OCI-M2 (cell line): ENCODE data around the gene RNF183.

Experiments
- DNase-seq: peaks from one replicate; lab custom pipeline; 2025; ENCODE audit not compliant: unreplicated experiment; lab: John Stamatoyannopoulos, UW

The RNF183 gene, protein sequence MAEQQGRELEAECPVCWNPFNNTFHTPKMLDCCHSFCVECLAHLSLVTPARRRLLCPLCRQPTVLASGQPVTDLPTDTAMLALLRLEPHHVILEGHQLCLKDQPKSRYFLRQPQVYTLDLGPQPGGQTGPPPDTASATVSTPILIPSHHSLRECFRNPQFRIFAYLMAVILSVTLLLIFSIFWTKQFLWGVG

GRCh38 chr9:113302792-113303418 lies at the start of gene RNF183:
Gene RNF183 (minus strand): TSS chr9:113303376. CDS start chr9:113298184, 5,192 bp downstream.
- no peak for DNase-seq

GRCh38 chr9:113352411-113352810 lies 49.2 kb upstream of the RNF183 start:
- DNase-seq, result no peak

GRCh38 chr9:113352006-113352405 lies 48.8 kb upstream of the RNF183 start:
- no peak for DNase-seq

GRCh38 chr9:113350937-113351336 lies 47.8 kb upstream of the RNF183 start:
- DNase-seq, result no peak

DNA sequence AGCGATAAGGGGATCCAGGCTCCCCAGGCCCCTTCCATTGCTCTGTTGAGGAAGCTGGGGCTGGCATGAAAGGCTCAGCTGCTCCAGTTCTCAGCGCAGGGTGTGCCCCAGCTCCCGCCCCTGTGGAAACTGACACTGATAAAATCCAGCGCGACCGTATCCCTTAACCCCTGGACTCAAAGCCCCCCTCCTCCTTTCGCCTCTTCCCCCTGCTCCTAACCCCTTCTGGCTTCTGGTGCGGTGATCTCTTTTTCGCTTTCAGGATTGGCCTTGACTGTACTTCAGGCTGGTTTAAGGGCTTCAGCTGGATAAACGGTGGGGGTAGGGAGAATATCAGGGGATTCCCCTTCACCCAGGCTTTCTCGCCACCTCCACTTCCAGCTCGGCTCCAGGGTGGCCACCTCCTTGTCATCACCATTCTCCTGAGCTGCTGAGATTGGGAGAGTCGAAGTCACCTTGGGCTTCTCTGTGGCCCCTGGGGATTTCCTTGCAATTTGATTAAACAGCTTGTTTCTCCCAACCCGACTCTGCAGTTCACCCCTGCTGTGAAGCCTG lies 47.0 kb upstream of the RNF183 start:
- no peak for DNase-seq

GRCh38 chr9:113349445-113350094 lies 46.4 kb upstream of the RNF183 start, which contains the start of gene BSPRY:
Gene BSPRY (plus strand): TSS chr9:113349541. CDS start chr9:113349580, 39 bp downstream.
- DNase-seq, result no peak

GRCh38 chr9:113349066-113349444 lies 45.9 kb upstream of the RNF183 start:
- DNase-seq, result no peak

DNA sequence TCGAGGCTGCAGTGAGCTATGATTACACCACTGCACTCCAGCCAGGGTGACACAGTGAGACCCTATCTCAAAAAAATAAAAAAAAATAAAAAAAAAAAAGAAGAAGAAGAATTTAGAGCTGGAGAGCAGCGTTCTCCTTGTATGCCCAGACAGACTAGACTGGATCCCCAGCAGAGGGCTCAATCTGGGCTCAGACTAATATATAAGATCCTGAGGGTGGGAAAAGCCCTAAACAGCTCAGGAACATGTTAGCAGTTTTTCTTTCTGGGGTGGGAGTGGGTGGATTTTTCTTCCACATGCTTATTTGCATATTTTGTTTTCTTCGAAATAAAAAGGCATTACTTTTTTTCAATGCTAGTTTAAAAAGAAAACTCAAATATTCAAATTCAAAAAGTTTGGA lies 45.3 kb upstream of the RNF183 start:
- no peak for DNase-seq

- no peak for DNase-seq
Observed at GRCh38 chr9:113345671-113346070, 42.5 kb upstream of the RNF183 start.

DNA sequence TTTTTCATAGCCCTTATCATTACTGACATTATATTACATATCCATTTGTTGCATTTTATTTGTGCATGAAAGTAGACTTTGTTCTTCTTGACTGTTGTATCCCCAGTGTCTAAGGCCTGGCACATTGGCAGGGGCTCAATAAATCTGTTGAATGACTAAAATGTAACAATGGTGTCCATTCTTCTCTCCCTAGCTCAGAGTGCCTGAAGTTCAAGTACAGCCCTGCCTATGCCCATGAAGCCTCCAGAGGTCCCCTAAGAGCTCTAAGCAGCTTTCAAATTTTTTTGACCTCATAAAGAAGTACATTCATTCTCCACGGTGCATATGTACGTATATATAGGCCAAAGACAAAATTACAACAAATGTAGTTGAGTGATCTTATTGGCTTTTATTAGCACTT lies 42.0 kb upstream of the RNF183 start:
- DNase-seq, result no peak

GRCh38 chr9:113343732-113344231 lies 40.6 kb upstream of the RNF183 start:
- DNase-seq, result no peak

GRCh38 chr9:113341712-113342410 lies 38.7 kb upstream of the RNF183 start:
- no peak for DNase-seq

DNA sequence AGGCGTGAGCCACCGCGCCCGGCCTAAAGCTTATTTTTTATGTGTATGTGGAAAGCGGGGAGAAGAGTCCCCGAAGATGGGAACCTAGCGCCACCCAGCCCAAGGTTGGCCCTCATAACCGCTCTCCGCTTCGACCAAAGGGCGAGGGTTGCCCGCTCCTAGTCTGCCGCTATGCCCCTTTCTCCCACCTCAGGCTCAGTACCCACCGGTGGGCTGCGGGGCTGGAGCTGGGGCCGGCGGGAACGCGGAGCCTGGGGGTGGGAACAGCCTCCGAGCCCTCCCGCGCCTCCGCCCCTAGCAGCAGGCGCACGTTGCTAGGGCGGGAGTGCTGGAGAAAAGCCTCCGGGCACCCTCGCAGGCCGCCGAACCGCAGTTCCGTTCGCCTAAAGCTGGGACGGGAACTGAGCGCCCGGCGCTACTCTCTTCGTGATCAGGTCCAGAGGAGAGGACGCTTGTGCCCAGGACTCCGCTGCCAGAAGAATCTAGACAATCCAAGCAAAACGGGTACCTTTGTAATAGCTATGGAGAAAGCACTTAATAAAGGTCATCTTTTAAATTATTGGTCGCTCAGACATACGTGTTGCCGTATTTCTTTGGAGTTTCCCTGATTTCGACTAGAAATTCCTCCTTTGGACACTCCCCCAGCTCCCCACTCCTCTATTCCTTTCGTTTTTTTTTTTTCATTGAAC lies 37.0 kb upstream of the RNF183 start, which contains the start of gene WDR31:
WDR31 (minus strand) TSS at position 265 of the 689 bp plus-strand sequence. CDS start 8,253 bp downstream, outside the sequence.
- DNase-seq, result peak; percentile 30

DNA sequence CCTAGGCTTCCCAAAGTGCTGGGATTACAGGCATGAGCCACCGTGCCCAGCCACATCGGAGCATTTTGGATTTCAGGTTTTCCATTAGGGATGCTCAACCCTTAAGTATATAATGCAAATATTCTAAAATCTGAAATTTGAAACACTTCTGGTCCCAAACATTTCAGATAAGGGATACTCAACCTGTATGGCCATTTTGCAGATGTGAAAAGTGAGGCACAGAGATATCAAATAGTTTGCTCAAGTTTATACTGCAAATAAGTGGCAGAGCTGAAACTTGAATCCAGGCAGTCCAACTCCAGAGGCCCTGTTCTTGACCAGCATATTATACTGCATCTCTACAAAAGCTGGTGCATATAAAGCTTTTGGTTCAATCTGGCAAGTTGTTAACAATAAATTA lies 34.5 kb upstream of the RNF183 start:
- no peak for DNase-seq

DNA sequence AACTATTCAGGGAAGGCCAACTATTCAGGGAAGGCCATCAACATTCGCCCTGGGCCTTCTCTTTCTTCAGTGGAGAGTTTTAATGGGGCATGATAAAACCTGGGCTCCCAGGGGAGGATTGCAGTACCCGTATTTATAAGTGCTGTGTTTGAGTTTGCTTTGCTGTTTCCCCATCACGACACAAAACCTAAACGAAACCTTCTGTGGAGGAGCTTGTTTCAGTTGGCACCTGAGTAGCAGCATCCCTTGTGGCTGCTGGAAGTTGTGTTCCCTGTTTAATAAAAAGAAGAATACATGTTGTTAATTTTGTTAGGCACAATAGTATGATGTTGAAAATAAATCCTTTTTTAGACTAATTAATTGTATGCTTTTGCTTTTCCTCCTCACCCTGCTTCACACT lies 28.6 kb upstream of the RNF183 start:
- no peak for DNase-seq

DNA sequence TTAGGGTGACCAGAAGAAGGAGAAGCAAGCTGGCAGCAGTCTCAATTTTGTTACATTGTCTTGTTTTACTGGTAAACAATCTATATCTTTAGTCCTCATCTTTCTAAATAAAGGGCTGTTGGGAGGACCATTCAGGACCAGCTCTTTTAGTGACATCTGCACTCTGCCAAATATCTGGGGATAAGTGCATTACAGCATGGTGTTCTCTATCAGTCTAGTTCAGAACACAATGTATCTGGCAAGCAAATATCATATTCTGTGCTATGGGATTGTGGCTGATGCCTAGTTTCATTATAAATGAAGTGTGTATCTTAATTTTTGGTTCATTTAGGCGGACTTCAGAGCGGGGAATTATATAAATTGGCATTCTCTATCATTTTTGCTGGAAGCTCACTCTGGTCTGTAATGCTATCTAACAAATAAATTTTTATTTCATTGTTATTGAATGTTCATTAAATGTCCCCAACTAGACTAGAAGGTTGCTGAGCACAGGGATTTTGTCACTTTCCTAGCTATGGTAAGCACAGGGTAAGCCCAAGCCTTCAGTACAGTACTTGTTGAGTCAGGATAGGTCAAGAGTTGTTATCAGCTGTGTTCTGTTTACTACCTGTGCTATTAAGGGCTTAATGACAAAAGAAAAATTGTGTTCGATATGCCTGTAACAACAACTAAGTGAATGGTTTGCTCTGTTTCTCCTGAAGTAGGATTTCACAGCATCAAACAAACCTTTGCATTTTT lies 25.0 kb upstream of the RNF183 start:
- DNase-seq, result no peak

DNA sequence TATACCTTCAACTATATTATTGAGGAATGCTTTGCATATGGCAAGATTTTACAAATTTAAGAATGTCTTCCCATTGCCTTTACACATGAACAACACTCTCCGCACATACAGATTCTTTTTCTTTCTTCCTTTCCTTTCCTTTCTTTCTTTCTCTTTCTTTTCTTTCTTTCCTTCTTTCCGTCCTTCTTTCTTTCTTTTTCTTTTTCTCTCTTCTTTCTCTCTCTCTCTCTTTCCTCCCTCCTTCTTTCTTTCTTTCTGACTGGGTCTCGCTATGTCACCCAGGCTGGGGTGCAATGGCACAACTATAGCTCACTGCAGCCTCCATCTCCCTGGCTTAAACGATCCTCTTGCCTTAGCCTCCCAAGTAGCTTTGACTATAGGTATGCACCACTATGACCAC lies 23.1 kb upstream of the RNF183 start:
- no peak for DNase-seq

- DNase-seq, result no peak
Observed at GRCh38 chr9:113322671-113323070, 19.5 kb upstream of the RNF183 start.

DNA sequence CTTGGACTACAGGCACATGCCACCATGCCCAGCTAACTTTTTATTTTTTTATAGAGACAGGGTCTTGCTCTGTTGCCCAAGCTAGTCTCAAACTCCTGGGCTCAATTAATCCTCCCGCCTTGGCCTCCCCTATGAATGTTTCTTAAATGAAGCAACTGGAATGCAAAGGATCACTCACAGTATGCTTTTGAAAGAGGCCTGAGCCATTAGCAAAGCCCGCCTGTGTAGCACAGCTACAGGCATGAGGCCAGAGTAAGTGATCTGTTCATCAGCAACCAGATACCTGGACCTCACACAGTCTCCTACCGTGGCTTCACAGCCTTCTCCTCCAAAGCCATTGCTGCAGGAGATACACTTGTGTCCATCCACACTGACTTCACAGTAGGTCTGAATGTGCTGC lies 16.9 kb upstream of the RNF183 start:
- DNase-seq, result no peak

DNA sequence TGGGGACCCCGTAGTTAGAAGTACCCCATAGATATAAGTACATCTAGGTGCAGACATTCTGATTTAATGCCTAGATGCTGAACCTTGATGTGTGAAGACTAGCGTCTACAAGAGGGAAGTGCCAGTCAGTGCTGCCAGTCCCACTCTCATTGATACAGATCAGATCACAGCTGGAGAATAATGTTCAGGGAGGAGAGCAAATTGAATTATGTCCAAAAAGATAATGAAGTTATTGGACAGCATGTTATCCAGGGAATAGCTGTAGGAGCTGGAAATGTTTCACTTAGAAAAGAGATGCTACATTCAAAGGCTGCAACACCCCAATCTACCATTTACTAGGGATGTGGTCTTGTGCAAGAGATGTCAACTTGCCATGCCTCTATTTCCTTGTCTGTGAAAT lies 15.9 kb upstream of the RNF183 start:
- DNase-seq, result no peak
